HL-60 (cell line): ENCODE results near the gene BICDL2.

Experiments used
- DNase-seq, 2 experiments: peaks; one replicate each; pipeline ENCODE4 v3.0.0-alpha.2; 2010 to 2020; ENCODE audit warnings: low read depth in 1 of 2, low spot score in 1 of 2
- H3K27ac ChIP-seq: fragments of 250-450 bp; sonication (Bioruptor Pico); replicated peaks from 2 replicates; pipeline ENCODE4 v1.5.1; 2020; ENCODE audit warnings: mild to moderate bottlenecking, moderate library complexity
- H3K27me3 ChIP-seq: fragments of 250-450 bp; sonication (Bioruptor Pico); 2 replicates; pipeline ENCODE4 v1.5.1; 2021; ENCODE audit warnings: mild to moderate bottlenecking, moderate library complexity; ENCODE audit not compliant: insufficient read depth, poor library complexity, severe bottlenecking
- H3K4me3 ChIP-seq: replicated peaks from 2 replicates; pipeline ENCODE4 v1.5.1; 2011; ENCODE audit warnings: mild to moderate bottlenecking, control low read depth, low read length; ENCODE audit not compliant: insufficient read depth
- CTCF ChIP-seq: IDR thresholded peaks from one replicate; pipeline ENCODE4 v1.5.1; 2011; ENCODE audit warnings: low read length, control low read depth, inconsistent platforms; ENCODE audit not compliant: insufficient read depth
- GABPA ChIP-seq: IDR thresholded peaks from 2 replicates; pipeline ENCODE4 v1.6.1; 2012; ENCODE audit warnings: low read depth
- POLR2AphosphoS5 ChIP-seq: IDR thresholded peaks from 2 replicates; pipeline ENCODE4 v1.6.1; 2012; ENCODE audit warnings: low read depth
- REST ChIP-seq: IDR thresholded peaks from 2 replicates; pipeline ENCODE4 v1.6.1; 2012; ENCODE audit warnings: low read depth; ENCODE audit not compliant: insufficient replicate concordance
- SPI1 ChIP-seq: IDR thresholded peaks from 2 replicates; pipeline ENCODE4 v1.6.1; 2012; ENCODE audit warnings: low read depth, mild to moderate bottlenecking, borderline replicate concordance

Gene BICDL2

GRCh38 chr16:3013491-3013951 is 23.2 kb downstream of the BICDL2 start:
- DNase-seq = no peak
- TF ChIP-seq SPI1 = no peak
- no peak for TF ChIP-seq GABPA
- no peak for TF ChIP-seq POLR2AphosphoS5
- no peak for TF ChIP-seq REST
- TF ChIP-seq CTCF = no peak
- H3K27me3 ChIP-seq = no peaks in the 10 kb centered on the region
- no peak overlapping the region for H3K27ac ChIP-seq
- H3K4me3 ChIP-seq = no peak overlapping the region

- Histone ChIP-seq H3K4me3 (no peak within 1 kb of the TSS), H3K27me3 (no peaks in the 10 kb centered on the region), H3K27ac (no peak within 1 kb of the TSS)
- no peak for DNase-seq
- TF ChIP-seq SPI1 = no peak
- no peak for TF ChIP-seq POLR2AphosphoS5
- no peak for TF ChIP-seq GABPA
- no peak for TF ChIP-seq REST
- no peak for TF ChIP-seq CTCF
Measured at GRCh38 chr16:3012828-3013420, 23.8 kb downstream of the BICDL2 start, which contains the start of gene CLDN9. CLDN9 (plus strand) TSS chr16:3012923; CDS start chr16:3013363, 440 bp downstream.

- TF ChIP-seq CTCF = no peak
- TF ChIP-seq POLR2AphosphoS5 = no peak
- TF ChIP-seq SPI1 = no peak
- TF ChIP-seq GABPA = no peak
- no peak for TF ChIP-seq REST
- Histone ChIP-seq H3K27me3 (no peaks in the 10 kb centered on the region), H3K27ac (no peak overlapping the region), H3K4me3 (no peak overlapping the region)
- no peak for DNase-seq
Measured at GRCh38 chr16:3012246-3012645, 24.5 kb downstream of the BICDL2 start.
